GM10266 (cell line): ENCODE measurements around the gene CATSPERD.
"Not testable (repeated sequence)": the region's sequence is repeated elsewhere in the genome, so short reads cannot be mapped to it uniquely, and the experiment has no call there.

ENCODE experiments used
- DNase-seq: peaks from one replicate; pipeline ENCODE4 v3.0.0; 2012; ENCODE audit errors: extremely low spot score
- TF ChIP-seq, protein P1 (sequence below): IDR thresholded peaks from 2 replicates; pipeline ENCODE4 v1.5.1; 2012; ENCODE audit warnings: mild to moderate bottlenecking, low read depth; ENCODE audit not compliant: control insufficient read depth, insufficient read depth; ENCODE audit errors: missing control alignments

Gene CATSPERD

DNA sequence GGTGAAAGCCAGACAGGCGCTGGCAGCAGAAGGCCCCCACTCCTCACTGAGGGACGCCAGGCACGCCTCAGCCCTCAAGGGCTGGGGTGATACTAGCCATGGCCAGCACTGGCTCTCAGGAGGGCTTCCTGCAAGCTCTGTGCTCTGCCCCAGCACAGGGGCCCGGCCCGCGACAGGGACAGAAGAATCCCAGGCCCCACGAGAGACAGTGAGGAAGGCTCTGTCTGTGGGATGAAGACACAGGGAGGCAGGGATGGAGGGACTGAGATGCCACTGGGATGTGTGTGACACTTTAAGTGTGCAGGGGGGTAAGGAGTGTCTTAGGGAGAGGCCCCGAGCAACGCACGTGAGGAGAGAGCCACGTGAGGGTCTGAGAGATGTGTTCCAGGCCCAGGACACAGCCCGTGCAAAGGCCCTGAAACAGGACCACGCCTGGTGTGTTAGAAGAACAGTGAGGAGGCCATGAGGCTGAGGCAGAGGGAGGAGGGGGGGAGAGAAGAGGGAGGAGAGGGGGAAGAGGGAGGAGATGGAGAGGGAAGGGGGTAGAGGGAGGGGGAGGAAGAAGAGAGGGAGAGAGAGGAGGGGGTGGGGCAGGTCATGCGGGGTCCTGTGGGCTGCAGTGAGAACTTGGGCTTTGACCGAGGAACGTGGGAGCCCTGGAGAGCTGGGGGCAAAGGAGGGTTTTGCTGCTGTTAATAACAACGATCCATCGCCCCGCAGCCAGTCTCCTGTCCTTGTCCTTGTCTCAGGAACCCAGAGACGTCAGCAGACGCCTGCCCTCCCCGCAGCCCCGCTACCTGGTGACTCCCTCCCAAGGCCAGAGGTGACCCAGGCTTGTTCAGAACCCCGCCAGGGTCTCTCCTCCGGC, 23.2 kb upstream of the CATSPERD start:
- DNase-seq = no peak
- TF ChIP-seq, protein P1, sequence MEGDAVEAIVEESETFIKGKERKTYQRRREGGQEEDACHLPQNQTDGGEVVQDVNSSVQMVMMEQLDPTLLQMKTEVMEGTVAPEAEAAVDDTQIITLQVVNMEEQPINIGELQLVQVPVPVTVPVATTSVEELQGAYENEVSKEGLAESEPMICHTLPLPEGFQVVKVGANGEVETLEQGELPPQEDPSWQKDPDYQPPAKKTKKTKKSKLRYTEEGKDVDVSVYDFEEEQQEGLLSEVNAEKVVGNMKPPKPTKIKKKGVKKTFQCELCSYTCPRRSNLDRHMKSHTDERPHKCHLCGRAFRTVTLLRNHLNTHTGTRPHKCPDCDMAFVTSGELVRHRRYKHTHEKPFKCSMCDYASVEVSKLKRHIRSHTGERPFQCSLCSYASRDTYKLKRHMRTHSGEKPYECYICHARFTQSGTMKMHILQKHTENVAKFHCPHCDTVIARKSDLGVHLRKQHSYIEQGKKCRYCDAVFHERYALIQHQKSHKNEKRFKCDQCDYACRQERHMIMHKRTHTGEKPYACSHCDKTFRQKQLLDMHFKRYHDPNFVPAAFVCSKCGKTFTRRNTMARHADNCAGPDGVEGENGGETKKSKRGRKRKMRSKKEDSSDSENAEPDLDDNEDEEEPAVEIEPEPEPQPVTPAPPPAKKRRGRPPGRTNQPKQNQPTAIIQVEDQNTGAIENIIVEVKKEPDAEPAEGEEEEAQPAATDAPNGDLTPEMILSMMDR = no peak

DNA sequence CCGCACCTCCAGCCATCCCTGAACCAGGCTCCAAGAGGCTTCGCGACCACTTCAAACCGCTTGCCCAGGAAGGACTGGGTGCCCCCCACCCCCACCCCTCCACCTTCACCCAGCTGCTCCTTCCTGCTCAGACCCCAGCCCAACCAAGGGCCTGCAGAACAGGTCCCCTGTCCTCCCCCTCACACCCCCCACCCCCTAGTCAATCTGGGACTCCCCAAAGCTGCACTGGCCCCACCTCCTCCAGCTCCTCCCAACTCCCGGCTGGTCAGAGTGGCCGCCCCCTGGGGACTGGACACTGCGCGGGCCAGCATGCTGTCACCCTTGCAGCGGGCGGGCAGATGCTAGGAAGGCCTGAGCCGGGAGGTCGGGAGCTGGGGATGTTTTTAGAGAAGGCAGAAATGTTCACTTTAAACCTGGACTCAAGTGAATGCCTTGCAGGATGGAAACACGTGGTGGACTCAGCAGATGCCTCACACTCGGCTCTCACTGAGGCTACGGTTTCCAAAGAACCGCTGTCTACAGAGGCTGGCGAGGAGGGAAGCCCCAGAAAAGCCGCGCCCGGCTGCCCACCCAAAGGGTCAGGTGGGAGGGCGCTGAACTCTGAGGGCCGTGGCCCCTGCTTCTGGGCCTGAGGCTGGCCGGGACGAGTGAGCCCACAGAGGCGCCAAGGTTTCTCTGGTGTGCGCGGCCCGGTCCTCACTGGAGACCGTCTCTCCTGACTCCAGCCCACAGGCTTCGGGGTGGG, 22.4 kb upstream of the CATSPERD start:
- no peak for DNase-seq
- TF ChIP-seq, protein P1 = no peak

DNA sequence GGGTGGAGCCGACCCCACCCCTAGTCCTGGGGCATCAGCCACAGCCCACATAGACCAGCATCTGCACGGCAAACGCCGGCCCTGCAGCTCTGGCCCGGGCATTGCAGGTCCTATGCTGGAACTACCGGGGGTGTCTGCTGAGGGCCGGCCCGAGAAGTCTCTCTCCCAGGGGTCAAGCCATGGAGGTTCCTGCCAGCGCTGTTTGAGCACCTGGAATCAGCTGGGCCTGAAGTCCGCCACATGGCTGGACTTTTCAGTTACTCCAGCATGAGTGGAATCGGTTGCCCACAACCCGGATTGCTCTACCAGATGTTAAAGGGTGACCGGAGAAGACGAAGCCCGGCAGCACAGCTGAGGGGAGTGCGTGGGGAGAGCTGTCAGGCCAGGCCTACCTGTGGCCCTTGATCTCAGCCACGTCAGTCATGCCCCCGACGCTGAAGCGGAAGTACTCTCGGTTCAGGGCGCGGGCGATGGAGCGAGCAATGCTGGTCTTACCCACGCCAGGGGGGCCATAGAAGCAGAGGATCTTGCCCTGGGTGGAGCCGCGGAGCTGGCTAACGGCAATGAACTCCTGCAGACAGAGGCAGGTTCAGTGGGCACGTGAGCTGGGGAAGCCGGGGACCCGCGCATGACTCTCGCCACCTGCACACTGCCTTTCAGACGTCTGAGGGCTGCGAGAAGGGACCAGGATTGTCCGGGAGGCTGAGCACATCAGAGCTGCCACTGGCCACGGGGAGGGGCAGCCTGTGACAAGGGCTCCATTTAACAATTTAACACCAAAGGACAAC, 21.6 kb upstream of the CATSPERD start:
- TF ChIP-seq, protein P1 = no peak
- DNase-seq = no peak

DNA sequence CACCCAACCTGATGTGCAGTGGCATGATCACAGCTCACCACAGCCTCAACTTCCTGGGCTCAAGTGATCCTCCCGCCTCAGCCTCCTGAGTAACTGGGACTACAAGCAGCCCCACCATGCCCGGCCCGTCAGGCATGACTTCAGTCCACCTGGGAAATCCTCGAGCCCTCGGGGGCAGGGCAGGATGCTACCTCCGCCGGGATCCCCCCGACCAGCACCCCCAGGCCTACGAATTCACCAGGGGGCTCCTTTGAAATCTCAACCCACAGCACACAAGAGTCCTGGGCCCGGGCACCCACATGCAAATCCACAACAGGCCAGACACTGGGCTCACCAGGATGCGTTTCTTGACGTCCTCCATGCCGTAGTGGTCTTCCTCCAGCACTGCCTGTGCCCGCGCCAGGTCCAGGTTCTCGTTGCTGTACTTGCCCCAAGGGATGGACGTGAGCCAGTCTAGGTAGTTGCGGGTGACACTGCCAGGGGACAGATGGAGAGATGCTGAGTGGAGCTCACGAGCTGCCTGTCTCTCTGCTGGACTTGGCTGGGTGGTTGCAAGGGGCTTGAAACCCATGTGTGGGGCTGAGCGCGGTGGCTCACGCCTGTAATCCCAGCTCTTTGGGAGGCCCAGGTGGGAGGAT, 19.9 kb upstream of the CATSPERD start:
- TF ChIP-seq, protein P1 = no peak
- no peak for DNase-seq

DNA sequence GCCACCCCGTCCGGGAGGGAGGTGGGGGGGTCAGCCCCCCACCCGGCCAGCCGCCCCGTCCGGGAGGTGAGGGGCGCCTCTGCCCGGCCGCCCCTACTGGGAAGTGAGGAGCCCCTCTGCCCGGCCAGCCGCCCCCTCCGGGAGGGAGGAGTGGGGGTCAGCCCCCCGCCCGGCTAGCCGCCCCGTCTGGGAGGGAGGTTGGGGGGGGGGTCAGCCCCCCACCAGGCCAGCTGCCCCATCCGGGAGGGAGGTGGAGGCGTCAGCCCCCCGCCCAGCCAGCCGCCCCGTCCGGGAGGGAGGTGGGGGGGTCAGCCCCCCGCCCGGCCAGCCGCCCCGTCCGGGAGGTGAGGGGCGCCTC, 18.4 kb upstream of the CATSPERD start:
- not testable (repeated sequence) for DNase-seq

DNA sequence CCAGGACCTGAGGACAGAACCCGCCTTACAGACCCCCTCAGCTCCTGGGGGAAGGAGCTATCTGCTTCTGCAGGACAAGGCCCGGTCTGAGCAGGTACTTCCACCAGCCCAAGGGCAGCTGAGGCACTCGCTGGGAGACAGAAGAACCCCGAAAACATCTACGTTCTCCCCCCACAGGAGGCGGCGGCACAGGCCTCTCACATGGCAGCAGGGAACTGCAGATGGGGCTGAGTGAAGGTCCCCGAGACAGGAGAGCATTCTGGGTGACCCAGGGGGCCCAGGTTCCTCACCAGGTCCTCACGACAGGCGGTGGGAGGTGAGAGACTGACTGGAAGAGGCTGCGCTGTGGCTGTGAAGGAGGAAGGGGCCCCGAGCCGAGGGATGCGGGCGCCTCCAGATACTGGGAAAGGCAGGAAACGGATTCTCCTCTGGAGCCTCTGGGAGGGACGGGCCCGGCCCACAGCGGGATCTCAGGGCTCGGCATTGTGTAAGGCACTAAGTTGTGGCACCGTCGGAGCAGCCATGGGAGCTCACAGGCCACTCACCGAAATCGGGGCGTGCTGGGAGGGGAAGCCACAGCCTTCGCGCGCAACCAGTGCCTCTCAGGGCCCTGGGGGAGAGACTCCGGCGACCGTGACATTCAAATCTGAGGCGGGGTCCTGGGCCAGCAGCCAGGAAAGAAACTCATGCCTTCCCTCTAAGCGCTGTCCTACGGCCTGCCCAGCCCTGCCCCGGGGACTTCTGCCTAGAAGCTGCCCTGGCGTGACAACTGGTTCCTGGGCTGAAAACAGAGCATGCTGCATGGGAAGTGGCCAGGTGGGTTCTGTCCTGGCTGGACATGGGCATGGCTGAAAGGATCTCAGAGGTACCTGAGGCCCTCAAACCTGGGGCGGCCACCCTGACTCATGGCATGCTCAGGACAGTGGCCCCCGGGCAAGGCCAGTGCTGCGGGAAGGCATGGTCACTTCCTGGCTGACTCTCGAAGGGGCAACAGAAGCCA, 16.3 kb upstream of the CATSPERD start:
- no peak for DNase-seq
- TF ChIP-seq, protein P1 = no peak
